Activated CD8-positive, alpha-beta T cell treated with anti-CD3 and anti-CD28 coated beads for 36 hours (primary cell): ENCODE data around the gene ANAPC2. TPM values are rescaled to one million over a fixed set of nuclear protein-coding genes. Genes with fewer than 3 reads are reported as not detected.

Experiments
- ATAC-seq: fragments of 200-7000 bp; cut with Tn5 transposase; one replicate; pipeline ENCODE4 v1.10.0; 2021; ENCODE audit warnings: mild to moderate bottlenecking, moderate library complexity
- CTCF ChIA-PET: fragments of 350-600 bp; sonication (Branson Sonifier 250); formaldehyde crosslinking; loops from one replicate; lab custom pipeline; 2021; ENCODE audit warnings: antibody characterized with exemption; lab: Charles Lee
- POLR2A ChIA-PET: fragments of 350-600 bp; sonication (Branson Sonifier 250); formaldehyde crosslinking; loops from one replicate; lab custom pipeline; 2021; ENCODE audit warnings: antibody characterized with exemption; lab: Charles Lee
- DNase-seq: peaks from one replicate; pipeline ENCODE4 v3.0.0-alpha.2; 2020
- H3K27ac Mint-ChIP-seq: one replicate; pipeline ENCODE4 v1.8.0; 2021; ENCODE audit warnings: mild to moderate bottlenecking, mixed read lengths
- H3K27me3 Mint-ChIP-seq: one replicate; pipeline ENCODE4 v1.8.0; 2021; ENCODE audit warnings: mixed read lengths
- H3K36me3 Mint-ChIP-seq: one replicate; pipeline ENCODE4 v1.8.0; 2021; ENCODE audit warnings: low read depth, mixed read lengths
- H3K4me1 Mint-ChIP-seq: one replicate; pipeline ENCODE4 v1.8.0; 2021; ENCODE audit warnings: low read depth, mixed read lengths
- H3K4me3 Mint-ChIP-seq: one replicate; pipeline ENCODE4 v1.8.0; 2021; ENCODE audit warnings: mild to moderate bottlenecking, moderate library complexity, mixed read lengths
- H3K9me3 Mint-ChIP-seq: one replicate; pipeline ENCODE4 v1.8.0; 2021; ENCODE audit warnings: mixed read lengths
- intact Hi-C: fragments of 100-400 bp; cut with micrococcal nuclease; formaldehyde crosslinking; loops from one replicate; pipeline ENCODE4 v1.10.0; 2022
- total RNA-seq, 2 experiments: library from RNA; stranded (reverse); gene quantifications; one replicate each; pipeline ENCODE4 v1.2.3, GENCODE V29; 2021
- TF ChIP-seq, protein P1 (sequence below): fragments of 200-600 bp; IDR thresholded peaks from one replicate; pipeline ENCODE4 v1.8.0; 2022; ENCODE audit warnings: antibody characterized with exemption, mild to moderate bottlenecking

ANAPC2 gene
- total RNA-seq, 2 experiments from 2014 or later, result 38.6 to 39.6 TPM

GRCh38 chr9:137219757-137220316 is 31.5 kb upstream of the ANAPC2 start:
- POLR2A ChIA-PET, result interaction anchor here (1.8 to 7.1 kb wide), 3 partner anchors 10 to 21 kb away, joined by 5 to 44 read pairs (median 9); partner anchors contain the start of genes NDOR1, TMEM203 and TUBB4B
- H3K27me3 Mint-ChIP-seq, result no peaks in the 10 kb centered on the region
- CTCF ChIA-PET, result interaction anchor here (8.9 kb wide), 1 partner anchor 17 kb away, joined by 58 read pairs; no protein-coding TSS in a partner anchor
- no peaks in the 10 kb centered on the region for H3K9me3 Mint-ChIP-seq
- no peaks in the 10 kb centered on the region for H3K36me3 Mint-ChIP-seq
- ATAC-seq, result no peak
- TF ChIP-seq, protein P1, sequence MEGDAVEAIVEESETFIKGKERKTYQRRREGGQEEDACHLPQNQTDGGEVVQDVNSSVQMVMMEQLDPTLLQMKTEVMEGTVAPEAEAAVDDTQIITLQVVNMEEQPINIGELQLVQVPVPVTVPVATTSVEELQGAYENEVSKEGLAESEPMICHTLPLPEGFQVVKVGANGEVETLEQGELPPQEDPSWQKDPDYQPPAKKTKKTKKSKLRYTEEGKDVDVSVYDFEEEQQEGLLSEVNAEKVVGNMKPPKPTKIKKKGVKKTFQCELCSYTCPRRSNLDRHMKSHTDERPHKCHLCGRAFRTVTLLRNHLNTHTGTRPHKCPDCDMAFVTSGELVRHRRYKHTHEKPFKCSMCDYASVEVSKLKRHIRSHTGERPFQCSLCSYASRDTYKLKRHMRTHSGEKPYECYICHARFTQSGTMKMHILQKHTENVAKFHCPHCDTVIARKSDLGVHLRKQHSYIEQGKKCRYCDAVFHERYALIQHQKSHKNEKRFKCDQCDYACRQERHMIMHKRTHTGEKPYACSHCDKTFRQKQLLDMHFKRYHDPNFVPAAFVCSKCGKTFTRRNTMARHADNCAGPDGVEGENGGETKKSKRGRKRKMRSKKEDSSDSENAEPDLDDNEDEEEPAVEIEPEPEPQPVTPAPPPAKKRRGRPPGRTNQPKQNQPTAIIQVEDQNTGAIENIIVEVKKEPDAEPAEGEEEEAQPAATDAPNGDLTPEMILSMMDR, result no peak
- H3K27ac Mint-ChIP-seq, result no peak overlapping the region
- DNase-seq, result no peak
- peak overlapping the region; percentile 17 for H3K4me3 Mint-ChIP-seq
- intact Hi-C loops, result no loop called here
- peaks cover 8% of the 10 kb centered on the region for H3K4me1 Mint-ChIP-seq

DNA sequence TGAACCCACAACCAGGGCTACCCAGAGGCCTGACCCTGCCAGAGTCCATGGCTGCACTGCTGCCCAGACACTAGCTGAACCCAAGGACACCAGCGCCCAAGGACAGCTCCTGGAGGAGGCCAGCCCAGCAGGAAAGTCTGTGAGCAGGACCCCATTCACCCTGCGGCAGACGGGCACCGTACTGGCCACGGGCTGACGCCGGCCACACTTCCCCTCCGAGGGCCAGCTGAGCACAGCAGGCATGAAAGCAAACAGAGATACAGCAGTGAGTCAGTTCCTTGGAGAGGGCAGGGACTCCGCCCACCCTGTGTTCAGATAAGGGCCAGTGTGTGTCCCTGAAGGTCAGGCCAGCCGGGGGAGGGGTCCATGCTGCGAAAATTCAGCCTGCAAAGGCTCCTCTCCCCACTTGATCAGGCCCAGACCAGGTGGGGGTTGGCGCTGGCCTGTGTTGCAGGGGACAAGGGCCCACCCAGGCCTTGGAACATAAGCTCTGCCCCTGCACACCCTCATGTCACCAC is 30.5 kb upstream of the ANAPC2 start:
- ChIA-PET POLR2A (interaction anchor here (2.8 to 7.1 kb wide), 2 partner anchors 9 to 13 kb away, joined by 9 to 44 read pairs; partner anchors contain the start of genes NDOR1 and TMEM203), CTCF (interaction anchor here (0.9 kb wide), 1 partner anchor 29 kb away, joined by 3 read pairs; no protein-coding TSS in a partner anchor)
- Mint-ChIP-seq H3K4me3 (no peak overlapping the region), H3K4me1 (peaks cover 4% of the 10 kb centered on the region), H3K27ac (no peak overlapping the region), H3K27me3 (no peaks in the 10 kb centered on the region), H3K9me3 (no peaks in the 10 kb centered on the region), H3K36me3 (no peaks in the 10 kb centered on the region)
- intact Hi-C loops, result no loop called here
- no peak for ATAC-seq
- TF ChIP-seq, protein P1, result no peak
- no peak for DNase-seq

GRCh38 chr9:137218212-137218753 is 29.9 kb upstream of the ANAPC2 start:
- H3K4me3 Mint-ChIP-seq, result no peak overlapping the region
- H3K27me3 Mint-ChIP-seq, result no peaks in the 10 kb centered on the region
- TF ChIP-seq, protein P1, result no peak
- ChIA-PET CTCF (interaction anchor here (0.9 kb wide), 1 partner anchor 29 kb away, joined by 3 read pairs; no protein-coding TSS in a partner anchor), POLR2A (interaction anchor here (2.8 to 7.1 kb wide), 2 partner anchors 8 to 12 kb away, joined by 9 to 44 read pairs; partner anchors contain the start of genes NDOR1 and TMEM203)
- H3K36me3 Mint-ChIP-seq, result no peaks in the 10 kb centered on the region
- H3K9me3 Mint-ChIP-seq, result no peaks in the 10 kb centered on the region
- DNase-seq (no peak), ATAC-seq (no peak)
- H3K27ac Mint-ChIP-seq, result no peak overlapping the region
- intact Hi-C loops, result no loop called here
- peaks cover 4% of the 10 kb centered on the region for H3K4me1 Mint-ChIP-seq

DNA sequence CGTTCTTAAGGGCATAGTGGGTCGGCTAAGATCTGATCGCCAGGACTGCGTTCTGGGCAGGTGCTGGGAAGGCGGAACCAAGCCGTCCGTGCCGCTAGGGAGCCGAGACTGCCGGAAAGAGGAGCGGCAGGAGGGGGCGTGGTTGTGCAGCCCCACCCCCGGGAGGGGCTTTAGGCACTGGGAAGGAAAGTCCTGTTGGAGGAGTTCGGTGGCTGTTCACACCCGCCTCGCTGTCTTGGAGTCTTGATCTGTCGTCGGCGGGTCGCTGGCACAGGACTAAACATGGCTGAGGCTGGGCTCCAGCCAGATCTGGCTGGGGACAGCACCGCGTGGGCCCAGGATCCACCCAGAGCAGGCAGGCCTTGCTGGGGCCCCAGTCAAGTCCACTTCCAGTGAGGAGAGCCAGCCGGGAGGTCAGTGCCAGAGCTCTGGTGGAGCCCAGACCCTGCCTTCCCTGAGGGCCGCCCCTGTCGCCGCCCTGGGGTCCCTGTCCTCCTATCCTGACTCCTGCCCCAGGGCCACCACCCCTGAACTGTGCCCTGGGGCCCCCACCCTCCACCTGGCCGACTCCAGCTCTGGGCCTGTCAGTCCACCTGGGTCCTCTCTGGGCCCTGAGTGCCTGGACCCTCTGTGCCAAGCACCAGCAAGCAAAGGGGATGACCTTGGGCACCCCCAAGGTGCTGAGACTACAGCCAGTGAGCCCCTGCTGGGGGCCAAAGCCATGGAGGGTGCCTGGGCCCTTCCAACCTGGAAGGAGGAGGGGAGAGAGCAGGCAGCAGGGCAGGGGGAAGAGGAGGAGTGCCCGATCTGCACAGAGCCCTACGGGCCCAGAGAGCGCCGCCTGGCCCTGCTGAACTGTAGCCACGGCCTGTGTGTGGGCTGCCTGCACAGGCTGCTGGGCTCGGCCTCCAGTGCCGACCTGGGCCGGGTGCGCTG is 29.2 kb upstream of the ANAPC2 start:
- CTCF ChIA-PET, result interaction anchor here (0.9 to 1.3 kb wide), 2 partner anchors 9 to 28 kb away, joined by 3 read pairs; no protein-coding TSS in a partner anchor
- DNase-seq, result no peak
- H3K9me3 Mint-ChIP-seq, result no peaks in the 10 kb centered on the region
- POLR2A ChIA-PET, result interaction anchor here (7.1 kb wide), 1 partner anchor 12 kb away, joined by 44 read pairs; the partner anchor contains the start of genes NDOR1 and TMEM203
- peaks cover 2% of the 10 kb centered on the region for H3K4me1 Mint-ChIP-seq
- no peak overlapping the region for H3K4me3 Mint-ChIP-seq
- intact Hi-C loops, result no loop called here
- TF ChIP-seq, protein P1, result no peak
- ATAC-seq, result no peak
- no peaks in the 10 kb centered on the region for H3K27me3 Mint-ChIP-seq
- H3K36me3 Mint-ChIP-seq, result no peaks in the 10 kb centered on the region
- H3K27ac Mint-ChIP-seq, result no peak overlapping the region
